ENCODE measurements around the gene FOSL2.

DNA sequence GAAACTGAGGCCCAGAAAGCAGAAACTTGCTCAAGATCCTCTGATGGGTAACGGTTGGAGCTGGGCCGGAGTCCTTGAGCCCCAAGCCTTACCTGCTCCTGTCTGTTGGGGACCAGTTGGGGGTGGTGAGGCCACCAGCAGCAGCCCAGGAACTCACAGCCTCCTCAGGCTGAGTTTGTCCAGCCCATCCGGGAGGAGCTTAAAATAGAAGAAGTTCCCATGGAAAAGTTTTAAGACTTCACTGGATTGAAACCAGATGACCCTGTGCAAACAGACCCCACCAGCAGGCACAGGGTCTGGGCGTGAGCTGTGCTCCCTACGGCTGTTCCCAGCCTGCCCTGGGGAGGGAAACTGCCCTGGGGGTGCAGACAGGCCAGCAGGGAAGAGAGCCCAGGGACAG, 40.6 kb upstream of the FOSL2 start:
- TF ChIP-seq POLR2A (IDR thresholded peaks at IDR 0.05) = no peak
- TF ChIP-seq, protein P1, sequence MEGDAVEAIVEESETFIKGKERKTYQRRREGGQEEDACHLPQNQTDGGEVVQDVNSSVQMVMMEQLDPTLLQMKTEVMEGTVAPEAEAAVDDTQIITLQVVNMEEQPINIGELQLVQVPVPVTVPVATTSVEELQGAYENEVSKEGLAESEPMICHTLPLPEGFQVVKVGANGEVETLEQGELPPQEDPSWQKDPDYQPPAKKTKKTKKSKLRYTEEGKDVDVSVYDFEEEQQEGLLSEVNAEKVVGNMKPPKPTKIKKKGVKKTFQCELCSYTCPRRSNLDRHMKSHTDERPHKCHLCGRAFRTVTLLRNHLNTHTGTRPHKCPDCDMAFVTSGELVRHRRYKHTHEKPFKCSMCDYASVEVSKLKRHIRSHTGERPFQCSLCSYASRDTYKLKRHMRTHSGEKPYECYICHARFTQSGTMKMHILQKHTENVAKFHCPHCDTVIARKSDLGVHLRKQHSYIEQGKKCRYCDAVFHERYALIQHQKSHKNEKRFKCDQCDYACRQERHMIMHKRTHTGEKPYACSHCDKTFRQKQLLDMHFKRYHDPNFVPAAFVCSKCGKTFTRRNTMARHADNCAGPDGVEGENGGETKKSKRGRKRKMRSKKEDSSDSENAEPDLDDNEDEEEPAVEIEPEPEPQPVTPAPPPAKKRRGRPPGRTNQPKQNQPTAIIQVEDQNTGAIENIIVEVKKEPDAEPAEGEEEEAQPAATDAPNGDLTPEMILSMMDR (IDR thresholded peaks at IDR 0.05) = no peak
